ENCODE measurements around the gene CDC42BPA. TPM values are rescaled to one million over a fixed set of nuclear protein-coding genes. Genes with fewer than 3 reads are reported as not detected.

The CDC42BPA gene
- total and polyA plus RNA-seq, 4 experiments from 2014 or later = 0.49 to 0.72 TPM; not detected in 2

GRCh38 chr1:226976276-226976977 lies 341.9 kb downstream of the CDC42BPA start:
- no peak overlapping the region for H3K4me3 Mint-ChIP-seq
- POLR2A ChIA-PET (ENCODE audit: partially characterized antibody) = no interaction called here
- H3K36me3 Mint-ChIP-seq = peaks cover 8 to 21% of the 10 kb centered on the region in 2 donors
- peaks cover 0 to 5% (median 2%) of the 10 kb centered on the region in 4 donors for H3K4me1 Mint-ChIP-seq
- Histone ChIP-seq H3K4me1 (ENCODE audit: insufficient read depth, low read length) (no peaks in the 10 kb centered on the region), H3K27ac (ENCODE audit: low read depth, low read length) (no peak overlapping the region), H3K27me3 (ENCODE audit: insufficient read depth, low read length) (no peaks in the 10 kb centered on the region), H3K4me3 (ENCODE audit: low read length in 2 of 2) (no peak overlapping the region), H3K9me3 (ENCODE audit: control insufficient read depth in 1 of 2, low read length in 2 of 2) (no peaks in the 10 kb centered on the region), H3K36me3 (ENCODE audit: insufficient read depth, low read length) (peaks cover 6% of the 10 kb centered on the region)
- CTCF ChIA-PET (ENCODE audit: partially characterized antibody) = no interaction called here
- DNase-seq = no peak
- no peak overlapping the region for H3K27ac Mint-ChIP-seq
- no peaks in the 10 kb centered on the region for H3K27me3 Mint-ChIP-seq
- peaks cover 0 to 6% (median 5%) of the 10 kb centered on the region in 8 donors for H3K9me3 Mint-ChIP-seq
- intact Hi-C loops (cut with micrococcal nuclease) = no loop called here

DNA sequence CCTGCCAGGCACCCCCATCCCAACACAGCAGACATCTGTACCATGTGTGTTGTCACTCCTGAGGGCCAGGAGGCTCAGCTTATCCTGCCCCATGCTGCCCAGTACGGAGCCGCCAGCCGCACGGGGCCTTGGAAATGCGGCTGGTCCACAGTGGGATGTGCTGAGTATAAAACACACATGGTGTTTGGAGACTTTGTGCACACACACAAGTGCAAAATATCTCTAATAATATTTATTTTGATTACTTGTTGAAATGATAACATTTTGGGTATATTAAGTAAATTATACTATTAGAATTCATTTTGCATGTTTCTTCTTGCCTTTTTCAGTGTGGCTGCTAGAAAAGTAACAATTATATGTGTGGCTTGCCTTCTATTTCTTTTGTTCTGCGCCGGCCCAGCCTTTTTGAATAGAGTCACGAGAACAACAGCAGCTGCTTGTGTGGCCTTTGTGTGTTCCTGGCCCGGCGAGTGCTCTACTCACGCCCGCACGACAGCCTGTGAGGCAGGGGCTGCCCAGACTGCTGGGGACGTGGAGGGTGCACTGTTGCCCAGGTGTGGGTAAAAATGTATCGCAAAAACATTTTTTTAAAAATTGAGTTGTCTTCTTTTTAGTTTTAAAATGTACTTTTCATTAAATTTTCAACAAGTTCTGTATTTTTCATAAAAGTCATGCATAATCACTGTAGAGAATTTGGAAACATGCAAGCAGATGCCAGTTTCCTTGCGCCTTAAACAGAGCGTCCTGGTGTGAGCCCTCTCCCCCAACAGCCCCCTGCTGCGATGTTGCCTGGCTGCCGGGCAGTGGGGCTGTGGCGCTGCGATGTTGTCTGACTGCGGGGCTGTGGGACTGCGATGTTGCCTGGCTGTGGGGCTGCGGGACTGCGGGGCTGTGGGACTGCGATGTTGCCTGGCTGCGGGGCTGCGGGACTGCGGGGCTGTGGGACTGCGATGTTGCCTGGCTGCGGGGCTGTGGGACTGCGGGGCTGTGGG lies 342.7 kb downstream of the CDC42BPA start:
- intact Hi-C loops (cut with micrococcal nuclease) = no loop called here
- Histone ChIP-seq H3K4me1 (ENCODE audit: insufficient read depth, low read length) (no peaks in the 10 kb centered on the region), H3K9me3 (ENCODE audit: control insufficient read depth in 1 of 2, low read length in 2 of 2) (no peaks in the 10 kb centered on the region), H3K27me3 (ENCODE audit: insufficient read depth, low read length) (no peaks in the 10 kb centered on the region), H3K36me3 (ENCODE audit: insufficient read depth, low read length) (peaks cover 6% of the 10 kb centered on the region), H3K4me3 (ENCODE audit: low read length in 2 of 2) (no peak overlapping the region), H3K27ac (ENCODE audit: low read depth, low read length) (no peak overlapping the region)
- ChIA-PET CTCF (ENCODE audit: partially characterized antibody) (no interaction called here), POLR2A (ENCODE audit: partially characterized antibody) (no interaction called here)
- DNase-seq = no peak
- Mint-ChIP-seq H3K9me3 (peaks cover 0 to 7% (median 5%) of the 10 kb centered on the region in 8 donors), H3K27me3 (no peaks in the 10 kb centered on the region), H3K4me3 (no peak overlapping the region), H3K27ac (no peak overlapping the region), H3K36me3 (peaks cover 9 to 21% of the 10 kb centered on the region in 2 donors), H3K4me1 (peaks cover 0 to 5% (median 2%) of the 10 kb centered on the region in 4 donors)

DNA sequence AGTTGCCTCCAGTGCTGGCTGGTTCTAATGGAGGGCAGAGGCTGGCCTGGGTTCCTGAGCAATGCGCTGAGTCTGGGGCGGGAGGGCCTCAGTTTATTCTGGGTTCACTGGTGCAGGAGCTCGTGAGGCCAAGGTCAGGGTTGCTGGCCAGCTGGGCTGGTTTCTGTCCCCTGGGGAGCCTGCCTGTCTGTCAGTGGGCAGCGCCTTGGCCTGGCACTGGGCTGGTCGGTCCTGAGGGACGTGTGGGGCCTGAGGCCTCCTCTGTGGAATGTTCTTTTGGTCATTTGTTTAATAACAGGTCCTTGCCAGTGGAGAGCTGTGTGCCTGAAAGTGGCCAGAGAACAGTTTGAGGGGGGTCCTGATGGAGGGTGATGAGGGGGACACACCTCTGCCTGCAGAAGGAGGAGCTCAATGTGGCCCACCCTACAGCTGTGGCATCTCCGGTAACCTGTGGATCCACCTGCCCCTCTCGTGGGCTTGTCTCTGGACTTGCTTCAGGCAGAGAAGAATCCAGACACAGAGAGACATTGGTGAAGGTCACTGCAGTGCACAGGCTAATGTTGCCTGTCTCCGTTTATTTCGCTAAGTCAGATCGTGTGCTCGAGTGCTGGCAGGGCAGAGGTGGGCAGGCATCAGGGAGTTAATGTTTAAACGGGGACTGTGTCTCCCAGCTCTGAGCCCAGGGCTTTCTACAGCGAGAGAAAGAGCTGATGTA lies 343.6 kb downstream of the CDC42BPA start:
- Mint-ChIP-seq H3K4me3 (no peak overlapping the region), H3K36me3 (peaks cover 14 to 26% of the 10 kb centered on the region in 2 donors), H3K27ac (peak overlapping the region in 1 of 7 donors; percentile 12), H3K4me1 (peaks cover 0 to 5% (median 2%) of the 10 kb centered on the region in 4 donors), H3K9me3 (peaks cover 0 to 7% (median 5%) of the 10 kb centered on the region in 8 donors), H3K27me3 (no peaks in the 10 kb centered on the region)
- DNase-seq = no peak
- intact Hi-C loops (cut with micrococcal nuclease) = no loop called here
- H3K36me3 ChIP-seq (ENCODE audit: insufficient read depth, low read length) = peaks cover 13% of the 10 kb centered on the region
- no peaks in the 10 kb centered on the region for H3K27me3 ChIP-seq (ENCODE audit: insufficient read depth, low read length)
- no peak overlapping the region for H3K27ac ChIP-seq (ENCODE audit: low read depth, low read length)
- H3K4me1 ChIP-seq (ENCODE audit: insufficient read depth, low read length) = no peaks in the 10 kb centered on the region
- H3K9me3 ChIP-seq (ENCODE audit: control insufficient read depth in 1 of 2, low read length in 2 of 2) = no peaks in the 10 kb centered on the region
- ChIA-PET CTCF (ENCODE audit: partially characterized antibody) (no interaction called here), POLR2A (ENCODE audit: partially characterized antibody) (no interaction called here)
- H3K4me3 ChIP-seq (ENCODE audit: low read length in 2 of 2) = no peak overlapping the region

DNA sequence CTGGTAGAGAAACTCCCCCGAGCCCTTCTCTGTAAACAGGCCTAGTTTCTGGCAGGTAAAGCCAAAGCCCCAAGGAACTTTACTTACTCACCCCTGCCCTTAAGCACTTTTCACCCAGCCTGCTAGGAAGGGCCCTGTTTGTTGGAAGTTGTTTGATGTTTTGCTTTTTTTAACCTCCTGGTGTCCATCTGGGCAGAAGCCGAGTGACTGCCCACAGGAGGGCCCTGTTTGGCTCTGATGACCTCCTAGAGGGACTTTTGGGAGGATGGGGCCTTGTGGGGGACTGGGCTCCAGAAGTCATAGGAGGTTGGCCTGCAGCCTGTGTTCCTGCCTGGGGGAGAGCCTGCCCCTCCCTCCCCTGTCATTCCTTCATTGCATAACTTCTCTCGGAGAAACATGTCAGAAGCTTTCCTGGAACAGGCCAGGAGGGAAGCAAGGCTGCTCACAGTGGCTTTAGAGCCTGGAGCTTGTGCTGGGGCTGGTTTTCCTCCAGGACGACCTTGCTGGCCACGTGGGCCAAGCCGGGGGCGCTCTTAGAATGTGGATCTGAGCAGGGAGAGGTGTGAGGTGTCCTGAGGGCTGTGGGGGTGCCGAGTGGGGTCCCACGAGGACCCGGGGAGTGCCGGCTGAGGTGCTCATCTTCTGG lies 344.3 kb downstream of the CDC42BPA start:
- H3K4me1 ChIP-seq (ENCODE audit: insufficient read depth, low read length) = no peaks in the 10 kb centered on the region
- no peaks in the 10 kb centered on the region for H3K9me3 ChIP-seq (ENCODE audit: control insufficient read depth in 1 of 2, low read length in 2 of 2)
- H3K36me3 Mint-ChIP-seq = peaks cover 21 to 33% of the 10 kb centered on the region in 2 donors
- H3K4me1 Mint-ChIP-seq = peaks cover 0 to 9% (median 3%) of the 10 kb centered on the region in 4 donors
- peaks cover 16% of the 10 kb centered on the region for H3K36me3 ChIP-seq (ENCODE audit: insufficient read depth, low read length)
- peak overlapping the region in 2 of 7 donors; percentile 12 to 41 for H3K27ac Mint-ChIP-seq
- H3K4me3 Mint-ChIP-seq = no peak overlapping the region
- no peak overlapping the region for H3K27ac ChIP-seq (ENCODE audit: low read depth, low read length)
- no peaks in the 10 kb centered on the region for H3K27me3 ChIP-seq (ENCODE audit: insufficient read depth, low read length)
- H3K9me3 Mint-ChIP-seq = peaks cover 0 to 9% (median 5%) of the 10 kb centered on the region in 8 donors
- intact Hi-C loops (cut with micrococcal nuclease) = no loop called here
- H3K27me3 Mint-ChIP-seq = no peaks in the 10 kb centered on the region
- DNase-seq = no peak
- ChIA-PET POLR2A (ENCODE audit: partially characterized antibody) (no interaction called here), CTCF (ENCODE audit: partially characterized antibody) (no interaction called here)
- H3K4me3 ChIP-seq (ENCODE audit: low read length in 2 of 2) = no peak overlapping the region

DNA sequence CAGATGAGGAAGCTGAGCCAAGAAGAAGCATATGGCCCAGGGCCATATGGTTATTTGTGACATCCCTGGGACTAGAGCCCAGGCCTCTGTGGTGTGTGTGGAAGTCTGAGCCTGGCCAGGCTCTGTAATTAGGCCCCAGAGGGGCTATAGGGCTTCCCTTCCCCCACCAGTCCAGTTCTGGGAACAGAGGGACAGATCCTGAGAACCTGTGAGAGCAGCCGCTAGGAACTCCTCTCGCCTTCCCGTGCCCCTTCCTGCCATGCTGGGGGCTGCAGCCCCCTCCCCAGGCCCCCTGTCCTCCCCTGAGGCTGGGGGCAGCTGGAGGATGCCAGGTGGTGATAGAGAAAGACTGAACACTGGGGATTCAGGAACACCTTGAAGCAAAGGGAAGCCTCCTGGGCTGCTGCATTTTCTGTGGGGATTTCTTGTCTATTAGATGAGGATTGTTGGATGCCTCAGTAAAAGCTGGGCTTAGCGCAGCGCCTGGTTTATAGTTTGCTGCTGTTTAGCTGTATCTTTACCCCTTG lies 344.9 kb downstream of the CDC42BPA start:
- Histone ChIP-seq H3K9me3 (ENCODE audit: control insufficient read depth in 1 of 2, low read length in 2 of 2) (no peaks in the 10 kb centered on the region), H3K36me3 (ENCODE audit: insufficient read depth, low read length) (peaks cover 16% of the 10 kb centered on the region), H3K27me3 (ENCODE audit: insufficient read depth, low read length) (no peaks in the 10 kb centered on the region), H3K27ac (ENCODE audit: low read depth, low read length) (no peak overlapping the region), H3K4me3 (ENCODE audit: low read length in 2 of 2) (no peak overlapping the region), H3K4me1 (ENCODE audit: insufficient read depth, low read length) (no peaks in the 10 kb centered on the region)
- no peak for DNase-seq
- H3K36me3 Mint-ChIP-seq = peaks cover 27 to 39% of the 10 kb centered on the region in 2 donors
- CTCF ChIA-PET (ENCODE audit: partially characterized antibody) = no interaction called here
- POLR2A ChIA-PET (ENCODE audit: partially characterized antibody) = no interaction called here
- intact Hi-C loops (cut with micrococcal nuclease) = no loop called here
- peak overlapping the region in 1 of 7 donors; percentile 41 for H3K27ac Mint-ChIP-seq
- H3K4me3 Mint-ChIP-seq = no peak overlapping the region
- H3K9me3 Mint-ChIP-seq = peaks cover 0 to 9% (median 5%) of the 10 kb centered on the region in 8 donors
- no peaks in the 10 kb centered on the region for H3K27me3 Mint-ChIP-seq
- H3K4me1 Mint-ChIP-seq = peaks cover 0 to 9% (median 3%) of the 10 kb centered on the region in 4 donors

GRCh38 chr1:226972931-226973330 lies 345.4 kb downstream of the CDC42BPA start:
- H3K27ac Mint-ChIP-seq = no peak overlapping the region

More at GRCh38 chr1:226972931-226973330, 345.4 kb downstream of the CDC42BPA start:
- Histone ChIP-seq H3K36me3 (ENCODE audit: insufficient read depth, low read length) (peaks cover 15% of the 10 kb centered on the region), H3K9me3 (ENCODE audit: control insufficient read depth in 1 of 2, low read length in 2 of 2) (no peaks in the 10 kb centered on the region), H3K27me3 (ENCODE audit: insufficient read depth, low read length) (no peaks in the 10 kb centered on the region), H3K4me1 (ENCODE audit: insufficient read depth, low read length) (no peaks in the 10 kb centered on the region), H3K27ac (ENCODE audit: low read depth, low read length) (no peak overlapping the region), H3K4me3 (ENCODE audit: low read length in 2 of 2) (no peak overlapping the region)
- Mint-ChIP-seq H3K36me3 (peaks cover 29 to 41% of the 10 kb centered on the region in 2 donors), H3K27me3 (no peaks in the 10 kb centered on the region), H3K4me1 (peaks cover 0 to 9% (median 3%) of the 10 kb centered on the region in 4 donors), H3K4me3 (no peak overlapping the region), H3K9me3 (peaks cover 0 to 9% (median 5%) of the 10 kb centered on the region in 8 donors)
- CTCF ChIA-PET (ENCODE audit: partially characterized antibody) = no interaction called here
- no peak for DNase-seq
- POLR2A ChIA-PET (ENCODE audit: partially characterized antibody) = no interaction called here
- intact Hi-C loops (cut with micrococcal nuclease) = no loop called here

Data from CD4-positive, alpha-beta memory T cell (primary cell).